ENCODE measurements around the gene NR2C2. TPM values are rescaled to one million over a fixed set of nuclear protein-coding genes. Genes with fewer than 3 reads are reported as not detected.

NR2C2 gene
- total RNA-seq, 6 experiments from 2014 or later = 10.8 to 18.6 (median 12.2) TPM

- WGBS (ENCODE audit: insufficient coverage, low coverage, low lambda C conversion rate, missing lambda C conversion rate) = no CpG with 5 or more reads among the region's 1 CpG
- H3K4me3 ChIP-seq = no peak overlapping the region
- DNase-seq (no peak), ATAC-seq (no peak)
- no peak overlapping the region for H3K27ac ChIP-seq
- H3K4me1 ChIP-seq = no peaks in the 10 kb centered on the region
- H3K36me3 ChIP-seq = no peaks in the 10 kb centered on the region
- TF ChIP-seq, protein P1, sequence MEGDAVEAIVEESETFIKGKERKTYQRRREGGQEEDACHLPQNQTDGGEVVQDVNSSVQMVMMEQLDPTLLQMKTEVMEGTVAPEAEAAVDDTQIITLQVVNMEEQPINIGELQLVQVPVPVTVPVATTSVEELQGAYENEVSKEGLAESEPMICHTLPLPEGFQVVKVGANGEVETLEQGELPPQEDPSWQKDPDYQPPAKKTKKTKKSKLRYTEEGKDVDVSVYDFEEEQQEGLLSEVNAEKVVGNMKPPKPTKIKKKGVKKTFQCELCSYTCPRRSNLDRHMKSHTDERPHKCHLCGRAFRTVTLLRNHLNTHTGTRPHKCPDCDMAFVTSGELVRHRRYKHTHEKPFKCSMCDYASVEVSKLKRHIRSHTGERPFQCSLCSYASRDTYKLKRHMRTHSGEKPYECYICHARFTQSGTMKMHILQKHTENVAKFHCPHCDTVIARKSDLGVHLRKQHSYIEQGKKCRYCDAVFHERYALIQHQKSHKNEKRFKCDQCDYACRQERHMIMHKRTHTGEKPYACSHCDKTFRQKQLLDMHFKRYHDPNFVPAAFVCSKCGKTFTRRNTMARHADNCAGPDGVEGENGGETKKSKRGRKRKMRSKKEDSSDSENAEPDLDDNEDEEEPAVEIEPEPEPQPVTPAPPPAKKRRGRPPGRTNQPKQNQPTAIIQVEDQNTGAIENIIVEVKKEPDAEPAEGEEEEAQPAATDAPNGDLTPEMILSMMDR (IDR thresholded peaks at IDR 0.05) = no peak
- TF ChIP-seq POLR2A (IDR thresholded peaks at IDR 0.05) = no peak
- H3K27me3 ChIP-seq = no peaks in the 10 kb centered on the region
- no peaks in the 10 kb centered on the region for H3K9me3 ChIP-seq
- intact Hi-C loops (cut with DNase I) = no loop called here
These were observed 9.8 kb downstream of the NR2C2 start for GRCh38 chr3:14957153-14957552.

DNA sequence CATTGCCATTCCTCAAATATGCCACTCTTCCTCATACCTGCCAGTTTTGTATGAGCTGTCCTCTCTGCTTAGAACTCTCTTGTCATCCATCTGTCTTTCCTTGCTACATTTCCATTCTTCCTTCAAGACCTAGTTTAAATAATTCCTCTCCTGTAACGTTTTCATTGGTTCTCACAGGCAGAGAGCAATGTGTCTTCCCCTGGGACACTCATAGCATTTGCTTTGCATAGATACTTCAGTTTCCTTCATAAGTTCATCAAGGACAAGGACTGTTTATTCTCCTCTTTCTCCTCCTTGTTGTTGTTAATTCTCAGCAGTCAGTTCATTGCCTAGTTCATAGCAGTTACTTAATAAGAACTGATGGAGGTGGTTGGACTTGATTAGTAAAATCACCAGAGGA, 10.5 kb downstream of the NR2C2 start:
- Histone ChIP-seq H3K4me1 (no peaks in the 10 kb centered on the region), H3K27me3 (no peaks in the 10 kb centered on the region), H3K4me3 (no peak overlapping the region), H3K9me3 (no peaks in the 10 kb centered on the region), H3K27ac (no peak overlapping the region), H3K36me3 (no peaks in the 10 kb centered on the region)
- intact Hi-C loops (cut with DNase I) = no loop called here
- TF ChIP-seq POLR2A (IDR thresholded peaks at IDR 0.05) = no peak
- TF ChIP-seq, protein P1 (IDR thresholded peaks at IDR 0.05) = no peak
- 52% methylated on average over 1 of the region's 1 CpG for WGBS (ENCODE audit: insufficient coverage, low coverage, low lambda C conversion rate, missing lambda C conversion rate)
- ATAC-seq = no peak
- DNase-seq = no peak

- ATAC-seq (no peak), DNase-seq (no peak)
- intact Hi-C loops (cut with DNase I) = no loop called here
- no peaks in the 10 kb centered on the region for H3K4me1 ChIP-seq
- H3K4me3 ChIP-seq = no peak overlapping the region
- 58% methylated on average over 2 of the region's 2 CpGs for WGBS (ENCODE audit: insufficient coverage, low coverage, low lambda C conversion rate, missing lambda C conversion rate)
- no peaks in the 10 kb centered on the region for H3K27me3 ChIP-seq
- no peaks in the 10 kb centered on the region for H3K9me3 ChIP-seq
- H3K36me3 ChIP-seq = no peaks in the 10 kb centered on the region
- peak overlapping the region in 1 of 3 donors; percentile 25 for H3K27ac ChIP-seq
- TF ChIP-seq, protein P1 (IDR thresholded peaks at IDR 0.05) = no peak
These were observed 12.1 kb downstream of the NR2C2 start for GRCh38 chr3:14959359-14959943.

- Histone ChIP-seq H3K4me3 (no peak overlapping the region), H3K4me1 (no peaks in the 10 kb centered on the region), H3K27ac (no peak overlapping the region), H3K36me3 (peaks cover 0 to 2% (median 0%) of the 10 kb centered on the region in 4 donors), H3K27me3 (no peaks in the 10 kb centered on the region), H3K9me3 (no peaks in the 10 kb centered on the region)
- no peak for ATAC-seq
- no peak for TF ChIP-seq POLR2A (IDR thresholded peaks at IDR 0.05)
- TF ChIP-seq, protein P1 (IDR thresholded peaks at IDR 0.05) = no peak
- DNase-seq = no peak
- WGBS (ENCODE audit: insufficient coverage, low coverage, low lambda C conversion rate, missing lambda C conversion rate) = 95% methylated on average over 5 of the region's 5 CpGs
- intact Hi-C loops (cut with DNase I) = no loop called here
These were observed 15.4 kb downstream of the NR2C2 start for GRCh38 chr3:14962762-14963161.

- TF ChIP-seq, protein P1 (IDR thresholded peaks at IDR 0.05) = no peak
- TF ChIP-seq POLR2A (IDR thresholded peaks at IDR 0.05) = no peak
- DNase-seq (no peak), ATAC-seq (no peak)
- no peak overlapping the region for H3K27ac ChIP-seq
- no peaks in the 10 kb centered on the region for H3K27me3 ChIP-seq
- 69% methylated on average over 1 of the region's 1 CpG for WGBS (ENCODE audit: insufficient coverage, low coverage, low lambda C conversion rate, missing lambda C conversion rate)
- peaks cover 0 to 4% (median 2%) of the 10 kb centered on the region in 4 donors for H3K36me3 ChIP-seq
- H3K4me1 ChIP-seq = no peaks in the 10 kb centered on the region
- H3K4me3 ChIP-seq = no peak overlapping the region
- intact Hi-C loops (cut with DNase I) = no loop called here
- H3K9me3 ChIP-seq = no peaks in the 10 kb centered on the region
These were observed 19.9 kb downstream of the NR2C2 start for GRCh38 chr3:14967285-14967684.
